GM19467 (cell line): ENCODE data around the gene NABP2.
"Not testable (repeated sequence)": the region's sequence is repeated elsewhere in the genome, so short reads cannot be mapped to it uniquely, and the experiment has no call there.

ENCODE experiments used
- ATAC-seq: cut with Tn5 transposase; IDR thresholded peaks from one replicate; pipeline ENCODE4 v1.9.1; 2021; ENCODE audit warnings: mild to moderate bottlenecking, moderate library complexity; ENCODE audit not compliant: unreplicated experiment

NABP2 gene

GRCh38 chr12:56224102-56224701, at the start of gene NABP2:
Gene NABP2 (plus strand): TSS chr12:56224342. CDS start chr12:56224857, 515 bp downstream.
- ATAC-seq, result peak; percentile 68

- ATAC-seq, result no peak
Measured at GRCh38 chr12:56178347-56178746, 45.8 kb upstream of the NABP2 start.

- ATAC-seq, result no peak
Measured at GRCh38 chr12:56186957-56187356, 37.2 kb upstream of the NABP2 start.

GRCh38 chr12:56188131-56188777, 35.9 kb upstream of the NABP2 start:
- no peak for ATAC-seq

GRCh38 chr12:56188778-56189098, 35.4 kb upstream of the NABP2 start:
- ATAC-seq, result no peak

- ATAC-seq, result peak; percentile 69
Measured at GRCh38 chr12:56189099-56189917, 34.8 kb upstream of the NABP2 start, which contains the start of gene SMARCC2. Gene SMARCC2 (minus strand): TSS chr12:56189483. CDS start chr12:56189461, 22 bp downstream.

GRCh38 chr12:56189918-56190694, 34.0 kb upstream of the NABP2 start:
- peak; percentile 30 for ATAC-seq

- ATAC-seq, result no peak
Measured at GRCh38 chr12:56190695-56191155, 33.4 kb upstream of the NABP2 start.

GRCh38 chr12:56192582-56192981, 31.6 kb upstream of the NABP2 start:
- no peak for ATAC-seq

GRCh38 chr12:56193025-56193578, 31.0 kb upstream of the NABP2 start:
- ATAC-seq, result no peak

- ATAC-seq, result not testable (repeated sequence)
Measured at GRCh38 chr12:56196818-56197550, 27.2 kb upstream of the NABP2 start.

- no peak for ATAC-seq
Measured at GRCh38 chr12:56197921-56198635, 26.1 kb upstream of the NABP2 start.

- no peak for ATAC-seq
Measured at GRCh38 chr12:56198836-56199235, 25.3 kb upstream of the NABP2 start.

GRCh38 chr12:56202366-56202765, 21.8 kb upstream of the NABP2 start:
- ATAC-seq, result no peak

- no peak for ATAC-seq
Measured at GRCh38 chr12:56202838-56203237, 21.3 kb upstream of the NABP2 start.

- no peak for ATAC-seq
Measured at GRCh38 chr12:56204275-56204674, 19.9 kb upstream of the NABP2 start.

GRCh38 chr12:56205445-56205844, 18.7 kb upstream of the NABP2 start:
- no peak for ATAC-seq

GRCh38 chr12:56206452-56207166, 17.5 kb upstream of the NABP2 start:
- no peak for ATAC-seq

- no peak for ATAC-seq
Measured at GRCh38 chr12:56208006-56208405, 16.1 kb upstream of the NABP2 start.
